Fibroblast of skin of right quadriceps (primary cell): ENCODE data around the gene OTOA.
"Not testable (repeated sequence)": the region's sequence is repeated elsewhere in the genome, so short reads cannot be mapped to it uniquely, and the experiment has no call there.

ENCODE experiments used
- DNase-seq: peaks from one replicate; pipeline ENCODE4 v3.0.0-alpha.2; 2013

The OTOA gene

GRCh38 chr16:21663889-21664647, at the start of gene OTOA:
Gene OTOA (plus strand): TSS chr16:21663968. CDS start chr16:21678515, 14,547 bp downstream.
- DNase-seq, result no peak

- no peak for DNase-seq
Observed at GRCh38 chr16:21614896-21615295, 48.9 kb upstream of the OTOA start.

GRCh38 chr16:21617607-21618006, 46.2 kb upstream of the OTOA start:
- no peak for DNase-seq

- no peak for DNase-seq
Observed at GRCh38 chr16:21618281-21618680, 45.5 kb upstream of the OTOA start.

- no peak for DNase-seq
Observed at GRCh38 chr16:21619765-21620425, 43.9 kb upstream of the OTOA start.

GRCh38 chr16:21620592-21620991, 43.2 kb upstream of the OTOA start:
- DNase-seq, result no peak

GRCh38 chr16:21622545-21622944, 41.2 kb upstream of the OTOA start:
- no peak for DNase-seq

- DNase-seq, result no peak
Observed at GRCh38 chr16:21625026-21625425, 38.7 kb upstream of the OTOA start.

- peak; percentile 96 for DNase-seq
Observed at GRCh38 chr16:21626659-21627277, 37.0 kb upstream of the OTOA start.

- DNase-seq, result no peak
Observed at GRCh38 chr16:21628121-21628726, 35.5 kb upstream of the OTOA start.

GRCh38 chr16:21628772-21629171, 35.0 kb upstream of the OTOA start:
- peak; percentile 62 for DNase-seq

- not testable (repeated sequence) for DNase-seq
Observed at GRCh38 chr16:21629616-21630539, 33.9 kb upstream of the OTOA start.

GRCh38 chr16:21630866-21631265, 32.9 kb upstream of the OTOA start:
- not testable (repeated sequence) for DNase-seq

GRCh38 chr16:21631376-21631775, 32.4 kb upstream of the OTOA start:
- DNase-seq, result not testable (repeated sequence)

- DNase-seq, result not testable (repeated sequence)
Observed at GRCh38 chr16:21631951-21632575, 31.7 kb upstream of the OTOA start.

GRCh38 chr16:21634216-21634615, 29.6 kb upstream of the OTOA start:
- no peak for DNase-seq

- DNase-seq, result not testable (repeated sequence)
Observed at GRCh38 chr16:21635694-21636093, 28.1 kb upstream of the OTOA start.

GRCh38 chr16:21637032-21637968, 26.5 kb upstream of the OTOA start:
- no peak for DNase-seq

- DNase-seq, result peak; percentile 69
Observed at GRCh38 chr16:21638573-21638975, 25.2 kb upstream of the OTOA start.

- DNase-seq, result no peak
Observed at GRCh38 chr16:21639493-21639892, 24.3 kb upstream of the OTOA start.

- no peak for DNase-seq
Observed at GRCh38 chr16:21641916-21642315, 21.9 kb upstream of the OTOA start.
